GM12864 (cell line): ENCODE data around the gene MSLN.

Experiments used
- DNase-seq: peaks from one replicate; pipeline ENCODE4 v3.0.0-alpha.2; 2011; ENCODE audit warnings: low read depth
- H3K4me3 ChIP-seq: 2 replicates; pipeline ENCODE4 v1.5.1; 2011; ENCODE audit warnings: mild to moderate bottlenecking, low read depth, low read length, control low read depth
- TF ChIP-seq, protein P1 (sequence below): IDR thresholded peaks from 2 replicates; pipeline ENCODE4 v1.5.1; 2011; ENCODE audit warnings: low read depth, mild to moderate bottlenecking, moderate library complexity, low read length, control low read depth, inconsistent platforms; ENCODE audit errors: missing control alignments

Gene MSLN

DNA sequence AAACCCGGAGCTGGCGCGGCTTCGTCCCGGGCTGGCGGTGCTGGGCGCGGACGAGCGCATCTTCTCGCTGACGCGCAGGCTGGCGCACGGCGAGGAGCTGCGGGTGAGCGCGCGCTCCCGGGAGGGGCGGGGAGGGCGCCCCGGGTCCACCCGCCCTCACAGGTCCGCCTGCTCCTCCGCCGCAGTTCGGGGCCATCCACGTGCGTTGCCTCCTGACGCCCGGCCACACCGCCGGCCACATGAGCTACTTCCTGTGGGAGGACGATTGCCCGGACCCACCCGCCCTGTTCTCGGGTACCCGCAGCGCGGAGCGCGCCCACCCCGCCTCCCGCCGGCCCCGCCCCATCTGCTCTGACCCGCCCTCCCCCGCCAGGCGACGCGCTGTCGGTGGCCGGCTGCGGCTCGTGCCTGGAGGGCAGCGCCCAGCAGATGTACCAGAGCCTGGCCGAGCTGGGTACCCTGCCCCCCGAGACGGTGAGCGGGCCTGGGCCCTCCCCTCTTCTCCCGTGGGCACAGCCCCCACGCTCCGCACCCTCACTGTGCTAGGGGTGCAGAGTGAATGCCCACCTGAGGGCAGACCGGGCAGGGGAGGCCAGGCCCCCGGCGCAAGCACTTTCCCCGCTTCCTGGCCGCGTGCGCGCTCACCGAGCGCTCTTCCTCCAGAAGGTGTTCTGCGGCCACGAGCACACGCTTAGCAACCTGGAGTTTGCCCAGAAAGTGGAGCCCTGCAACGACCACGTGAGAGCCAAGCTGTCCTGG, 32.2 kb upstream of the MSLN start:
- peak overlapping the region; percentile 85 for H3K4me3 ChIP-seq
- TF ChIP-seq, protein P1, sequence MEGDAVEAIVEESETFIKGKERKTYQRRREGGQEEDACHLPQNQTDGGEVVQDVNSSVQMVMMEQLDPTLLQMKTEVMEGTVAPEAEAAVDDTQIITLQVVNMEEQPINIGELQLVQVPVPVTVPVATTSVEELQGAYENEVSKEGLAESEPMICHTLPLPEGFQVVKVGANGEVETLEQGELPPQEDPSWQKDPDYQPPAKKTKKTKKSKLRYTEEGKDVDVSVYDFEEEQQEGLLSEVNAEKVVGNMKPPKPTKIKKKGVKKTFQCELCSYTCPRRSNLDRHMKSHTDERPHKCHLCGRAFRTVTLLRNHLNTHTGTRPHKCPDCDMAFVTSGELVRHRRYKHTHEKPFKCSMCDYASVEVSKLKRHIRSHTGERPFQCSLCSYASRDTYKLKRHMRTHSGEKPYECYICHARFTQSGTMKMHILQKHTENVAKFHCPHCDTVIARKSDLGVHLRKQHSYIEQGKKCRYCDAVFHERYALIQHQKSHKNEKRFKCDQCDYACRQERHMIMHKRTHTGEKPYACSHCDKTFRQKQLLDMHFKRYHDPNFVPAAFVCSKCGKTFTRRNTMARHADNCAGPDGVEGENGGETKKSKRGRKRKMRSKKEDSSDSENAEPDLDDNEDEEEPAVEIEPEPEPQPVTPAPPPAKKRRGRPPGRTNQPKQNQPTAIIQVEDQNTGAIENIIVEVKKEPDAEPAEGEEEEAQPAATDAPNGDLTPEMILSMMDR, result no peak
- no peak for DNase-seq

DNA sequence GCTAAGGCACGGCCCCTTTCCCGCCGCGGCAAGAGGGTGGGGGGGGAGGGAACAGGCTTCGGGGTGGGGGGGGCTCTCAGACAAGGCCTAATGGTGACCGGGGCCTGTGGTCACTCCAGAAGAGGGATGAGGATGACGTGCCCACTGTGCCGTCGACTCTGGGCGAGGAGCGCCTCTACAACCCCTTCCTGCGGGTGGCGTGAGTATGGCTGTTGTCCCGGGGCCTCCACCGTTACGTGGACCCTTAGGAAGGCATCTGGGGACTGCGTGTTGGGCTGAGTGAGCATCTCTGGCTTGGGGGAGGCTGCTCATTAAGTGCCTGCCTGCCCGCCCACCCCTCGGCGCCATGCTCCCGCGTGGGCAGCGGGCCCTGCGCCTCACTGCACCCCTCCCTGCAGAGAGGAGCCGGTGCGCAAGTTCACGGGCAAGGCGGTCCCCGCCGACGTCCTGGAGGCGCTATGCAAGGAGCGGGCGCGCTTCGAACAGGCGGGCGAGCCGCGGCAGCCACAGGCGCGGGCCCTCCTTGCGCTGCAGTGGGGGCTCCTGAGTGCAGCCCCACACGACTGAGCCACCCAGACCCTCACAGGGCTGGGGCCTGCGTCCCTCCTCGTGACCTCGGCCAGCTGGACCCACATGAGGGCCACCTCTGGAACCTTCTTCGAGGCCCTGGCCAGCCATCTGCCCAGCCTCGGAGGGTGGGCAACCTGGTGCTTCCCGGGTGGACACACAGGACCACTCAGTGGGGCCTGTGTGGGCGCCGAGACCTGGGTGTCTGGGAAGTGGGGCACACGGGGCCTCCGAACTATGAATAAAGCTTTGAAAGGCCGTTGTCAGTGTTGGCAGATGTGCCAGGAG, 31.4 kb upstream of the MSLN start:
- DNase-seq, result no peak
- H3K4me3 ChIP-seq, result peak overlapping the region; percentile 85
- TF ChIP-seq, protein P1, result no peak

DNA sequence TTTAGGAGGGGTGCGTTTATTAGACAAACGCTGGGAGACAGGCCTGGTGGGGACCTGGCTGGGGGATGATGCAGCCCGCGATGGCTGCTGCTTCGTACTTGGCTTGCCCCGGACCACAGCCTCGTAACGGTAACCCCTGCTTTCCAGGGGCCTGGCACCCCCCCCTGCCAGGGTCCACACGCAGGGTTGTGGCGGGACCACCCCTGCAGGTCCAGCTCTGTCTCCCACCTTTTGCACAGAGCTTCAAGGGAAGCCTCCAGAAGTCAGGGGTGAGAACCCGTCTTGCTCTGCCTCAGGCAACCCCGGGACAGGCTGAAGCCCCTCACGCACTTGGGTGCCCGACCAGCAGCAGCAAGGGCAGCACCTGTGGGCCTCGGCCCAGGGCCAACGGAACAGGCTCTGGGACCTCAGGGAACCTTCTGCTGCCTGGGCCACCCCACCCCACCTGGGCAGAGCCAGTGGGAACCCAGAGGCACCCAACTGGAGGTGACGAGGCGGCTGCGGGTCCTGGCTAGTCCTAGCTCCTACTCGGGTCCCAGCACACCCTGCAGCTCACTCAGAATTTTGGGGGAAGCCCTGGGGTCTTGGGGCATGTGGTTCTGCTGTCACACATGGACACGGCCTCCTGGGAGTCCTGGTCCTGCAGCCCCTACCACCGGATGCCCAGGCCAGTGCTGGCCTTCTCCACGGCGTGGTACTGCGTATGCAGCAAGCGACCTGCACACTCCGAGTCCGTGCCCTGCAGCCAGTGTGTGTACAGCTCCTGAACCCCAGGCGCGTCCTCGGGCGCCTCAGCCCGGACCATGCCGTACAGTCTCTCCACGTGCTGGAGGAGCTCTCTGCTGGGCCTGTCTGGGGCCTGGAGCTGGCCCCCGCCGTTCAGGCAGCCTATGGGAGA, 30.5 kb upstream of the MSLN start:
- no peak overlapping the region for H3K4me3 ChIP-seq
- TF ChIP-seq, protein P1, result no peak
- no peak for DNase-seq

DNA sequence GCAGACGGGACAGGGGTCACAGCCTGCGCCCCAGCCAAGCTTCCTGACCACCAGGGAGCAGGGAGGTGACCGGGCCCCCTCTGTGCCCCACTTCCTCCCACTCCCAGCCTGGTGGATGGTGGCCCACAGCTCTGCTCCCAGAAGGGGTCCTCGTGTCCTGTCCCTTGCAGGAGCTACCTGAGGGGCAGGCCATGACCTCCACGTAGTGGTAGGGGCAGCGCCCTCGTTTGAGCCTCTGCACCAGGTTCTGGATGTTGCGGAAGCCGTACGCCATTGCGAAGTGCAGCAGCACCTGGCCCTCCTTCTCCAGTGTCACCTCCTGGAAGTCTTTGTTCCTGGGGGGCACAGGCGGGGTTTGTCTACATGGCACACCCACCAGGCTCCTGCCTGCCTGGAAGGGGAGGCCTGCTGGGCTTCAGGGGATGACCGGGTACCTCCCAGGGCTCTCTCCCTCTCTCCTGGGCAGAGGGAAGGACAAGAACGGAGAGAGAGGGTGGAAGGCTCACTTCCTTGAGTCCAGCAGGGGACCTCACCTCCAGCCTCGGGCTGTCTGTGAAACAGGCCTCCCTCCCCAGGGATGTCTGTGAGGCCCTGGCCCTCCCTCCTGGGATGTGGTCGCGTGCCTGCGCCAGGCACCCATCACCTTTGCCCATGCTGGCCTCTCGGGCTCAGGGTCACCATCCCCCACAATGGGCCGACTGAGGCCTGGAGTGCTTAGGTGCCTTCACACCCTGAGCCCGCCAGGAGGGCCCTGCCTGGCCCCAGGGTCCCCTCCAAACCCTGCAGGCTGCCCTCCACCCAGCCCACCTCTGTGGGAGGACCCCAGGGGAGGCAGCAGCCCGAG, 29.6 kb upstream of the MSLN start:
- no peak for DNase-seq

DNA sequence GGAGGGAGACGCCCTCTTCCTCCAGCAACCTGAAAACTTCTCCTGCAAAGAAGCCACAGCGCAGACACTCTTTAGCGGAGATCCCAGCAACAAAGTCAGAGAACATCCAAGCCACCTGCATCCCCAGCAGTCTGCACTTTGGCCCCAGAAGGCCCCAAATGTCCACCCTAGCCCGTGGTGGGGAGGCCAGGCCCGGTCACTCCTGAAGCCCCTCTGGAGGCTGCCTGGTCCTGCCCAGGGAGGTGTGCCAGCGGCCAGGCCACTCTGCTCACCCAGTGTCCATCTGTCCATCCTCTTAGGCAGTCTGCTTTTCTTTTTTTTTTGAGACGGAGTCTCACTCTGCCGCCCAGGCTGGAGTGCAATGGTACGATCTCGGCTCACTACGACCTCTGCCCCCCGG, 28.2 kb upstream of the MSLN start:
- no peak for DNase-seq
- TF ChIP-seq, protein P1, result no peak
- H3K4me3 ChIP-seq, result no peak overlapping the region

More for the DNA sequence above, 29.6 kb upstream of the MSLN start:
- TF ChIP-seq, protein P1, result no peak
- no peak overlapping the region for H3K4me3 ChIP-seq

DNA sequence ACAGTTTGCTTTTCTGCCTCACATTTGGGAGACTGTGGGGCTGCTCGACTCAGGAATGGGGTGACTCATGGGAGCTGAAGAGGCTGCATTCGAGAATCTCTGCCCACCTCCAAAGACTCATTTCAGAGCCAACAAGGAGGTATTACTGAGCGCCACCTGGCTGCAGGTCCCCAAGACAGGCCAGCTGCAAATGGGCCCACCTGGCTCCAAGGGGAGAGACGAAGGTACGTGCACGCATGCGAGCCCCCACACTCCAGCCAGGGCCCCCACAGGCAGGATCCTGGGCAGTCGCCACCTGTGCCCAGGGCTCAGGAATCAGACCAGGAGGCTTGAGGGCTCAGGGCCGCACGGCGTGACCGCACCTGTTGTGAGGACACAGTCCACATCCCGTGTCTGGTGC, 27.6 kb upstream of the MSLN start:
- DNase-seq, result no peak
- no peak overlapping the region for H3K4me3 ChIP-seq
- TF ChIP-seq, protein P1, result no peak
